HCT116 (cell line): ENCODE data around the gene PTPRR. TPM values are rescaled to one million over a fixed set of nuclear protein-coding genes. Genes with fewer than 3 reads are reported as not detected.

Experiments used
- ATAC-seq: fragments of 200-7000 bp; cut with Tn5 transposase; 2 replicates; pipeline ENCODE4 v1.9.1; 2020; ENCODE audit warnings: mild to moderate bottlenecking, moderate library complexity
- BruUV-seq: library from RNA; stranded (reverse); fragments of 400-500 nt; replicated peaks from 2 replicates; lab custom pipeline; 2021; lab: Mats Ljungman, UMichigan
- CTCF ChIA-PET: fragments of 300-600 bp; sonication (Branson Sonifier 250); formaldehyde crosslinking; loops from one replicate; lab custom pipeline; 2021; ENCODE audit warnings: antibody characterized with exemption; lab: Charles Lee
- POLR2A ChIA-PET: fragments of 300-600, 350-600 bp; sonication (Branson Sonifier 250); formaldehyde crosslinking; loops from one replicate; lab custom pipeline; 2021; ENCODE audit warnings: antibody characterized with exemption; lab: Charles Lee
- RAD21 ChIA-PET, 2 experiments: fragments of 300-600 bp; sonication (Branson Sonifier 250); formaldehyde crosslinking; loops; one replicate each; lab custom pipeline; 2023; ENCODE audit warnings: low total read pairs in 2 of 2; ENCODE audit not compliant: uncharacterized antibody in 2 of 2, unreplicated experiment in 2 of 2, low non-redundant PET in 1 of 2; lab: Charles Lee
- DNase-seq: peaks from one replicate; pipeline ENCODE4 v3.0.0-alpha.2; 2010; ENCODE audit warnings: low read depth, low spot score
- H2AFZ ChIP-seq: fragments of 200-600 bp; shearing (Covaris generic), sonication (generic); 2 replicates; pipeline ENCODE4 v1.6.1; 2017; ENCODE audit warnings: low read depth, mixed run types, mixed read lengths, antibody characterized with exemption, low read length; ENCODE audit not compliant: poor library complexity, severe bottlenecking
- H3K27ac ChIP-seq: 2 replicates; pipeline ENCODE4 v1.5.1; 2012; ENCODE audit warnings: low read depth, low read length
- H3K27me3 ChIP-seq: fragments of 200-600 bp; sonication (generic); 2 replicates; pipeline ENCODE4 v1.6.1; 2016; ENCODE audit warnings: mixed run types, low read length, mixed read lengths; ENCODE audit not compliant: insufficient read depth
- H3K36me3 ChIP-seq, 2 experiments: fragments of 200-500 bp in 1 of 2; fragments of 200-600 bp in 1 of 2; sonication (Bioruptor generic) in 1 of 2; sonication (generic) in 1 of 2; 2 replicates each; pipeline versions ENCODE4 v1.5.1 to v1.6.1; 2014 to 2016; ENCODE audit warnings: low read length in 2 of 2, inconsistent platforms in 1 of 2, mixed read lengths in 1 of 2, mixed run types in 1 of 2; ENCODE audit not compliant: insufficient read depth in 2 of 2, control insufficient read depth in 1 of 2
- H3K4me1 ChIP-seq, 2 experiments: fragments of 200-600 bp in 1 of 2; sonication (generic) in 1 of 2; 2 replicates each; pipeline versions ENCODE4 v1.5.1 to v1.6.1; 2012 to 2017; ENCODE audit warnings: low read length in 2 of 2, inconsistent platforms in 1 of 2, mild to moderate bottlenecking in 1 of 2, mixed read lengths in 1 of 2, mixed run types in 1 of 2, moderate library complexity in 1 of 2; ENCODE audit not compliant: insufficient read depth in 2 of 2, control insufficient read depth in 1 of 2
- H3K4me2 ChIP-seq: fragments of 200-600 bp; sonication (generic); 2 replicates; pipeline ENCODE4 v1.6.1; 2017; ENCODE audit warnings: mixed run types, low read length, mixed read lengths
- H3K4me3 ChIP-seq, 2 experiments: fragments of 200-600 bp in 1 of 2; sonication (generic) in 1 of 2; replicated peaks in 1 of 2; 2 replicates each; pipeline ENCODE4 v1.5.1; 2011 to 2016; ENCODE audit warnings: low read length in 2 of 2, control low read depth in 1 of 2, low read depth in 1 of 2, mild to moderate bottlenecking in 1 of 2, mixed read lengths in 1 of 2, mixed run types in 1 of 2
- H3K79me2 ChIP-seq: fragments of 200-600 bp; sonication (generic); 2 replicates; pipeline ENCODE4 v1.6.1; 2017; ENCODE audit warnings: mild to moderate bottlenecking, mixed run types, low read length, moderate library complexity, mixed read lengths; ENCODE audit not compliant: insufficient read depth
- H3K9ac ChIP-seq: fragments of 200-600 bp; sonication (generic); 2 replicates; pipeline ENCODE4 v1.6.1; 2016; ENCODE audit warnings: low read length, mixed read lengths
- H3K9me2 ChIP-seq: fragments of 200-600 bp; sonication (generic), shearing (Covaris generic); 2 replicates; pipeline ENCODE4 v1.6.1; 2017; ENCODE audit warnings: mixed run types, mild to moderate bottlenecking, moderate library complexity; ENCODE audit not compliant: insufficient read depth
- H3K9me3 ChIP-seq, 2 experiments: fragments of 200-500 bp in 1 of 2; fragments of 200-600 bp in 1 of 2; sonication (Bioruptor generic) in 1 of 2; sonication (generic) in 1 of 2; 2 replicates each; pipeline ENCODE4 v1.6.1; 2014 to 2017; ENCODE audit warnings: low read length in 2 of 2, mixed read lengths in 2 of 2, inconsistent platforms in 1 of 2, low read depth in 1 of 2, mild to moderate bottlenecking in 1 of 2, mixed run types in 1 of 2, moderate library complexity in 1 of 2; ENCODE audit not compliant: control insufficient read depth in 1 of 2, insufficient read depth in 1 of 2
- H4K20me1 ChIP-seq: fragments of 200-600 bp; sonication (generic), shearing (Covaris generic); 2 replicates; pipeline ENCODE4 v1.6.1; 2017; ENCODE audit warnings: mixed run types, mild to moderate bottlenecking, moderate library complexity; ENCODE audit not compliant: insufficient read depth
- CBX3 ChIP-seq: IDR thresholded peaks from 2 replicates; pipeline ENCODE4 v1.6.1; 2012; ENCODE audit warnings: low read depth
- EGR1 ChIP-seq: IDR thresholded peaks from 2 replicates; pipeline ENCODE4 v1.6.1; 2012; ENCODE audit warnings: low read depth
- ELF1 ChIP-seq: IDR thresholded peaks from 2 replicates; pipeline ENCODE4 v1.6.1; 2012; ENCODE audit warnings: low read depth, borderline replicate concordance
- MAX ChIP-seq: IDR thresholded peaks from 2 replicates; pipeline ENCODE4 v1.6.1; 2012
- SP1 ChIP-seq: IDR thresholded peaks from 2 replicates; pipeline ENCODE4 v1.6.1; 2012; ENCODE audit warnings: low read depth
- ZBTB33 ChIP-seq: IDR thresholded peaks from 2 replicates; pipeline ENCODE4 v1.6.1; 2011; ENCODE audit warnings: mild to moderate bottlenecking, low read length, moderate library complexity; ENCODE audit not compliant: insufficient replicate concordance; ENCODE audit errors: extremely low read depth
- ZNF274 ChIP-seq: fragments of 200-500 bp; sonication (Bioruptor generic); IDR thresholded peaks from 2 replicates; pipeline ENCODE4 v1.6.1; 2014; ENCODE audit warnings: mild to moderate bottlenecking, low read depth, low read length, inconsistent platforms
- intact Hi-C: fragments of 100-400 bp; cut with micrococcal nuclease; formaldehyde crosslinking; loops from 2 replicates; pipeline ENCODE4 v1.10.0; 2022
- total RNA-seq: library from RNA; stranded (reverse); gene quantifications from one replicate; pipeline ENCODE4 v1.2.1, GENCODE V29; 2021; ENCODE audit not compliant: unreplicated experiment

Gene PTPRR
- total RNA-seq, 1 experiment from 2014 or later, result 0.27 TPM

GRCh38 chr12:70670948-70671347, 249.6 kb downstream of the PTPRR start:
- H3K27ac ChIP-seq, result no peak overlapping the region
- RAD21 ChIA-PET, result no interaction called here
- intact Hi-C loops, result no loop called here

More at GRCh38 chr12:70670948-70671347, 249.6 kb downstream of the PTPRR start:
- Histone ChIP-seq H3K4me2 (no peak overlapping the region), H3K27me3 (no peaks in the 10 kb centered on the region), H3K9me3 (no peaks in the 10 kb centered on the region), H4K20me1 (no peaks in the 10 kb centered on the region), H3K79me2 (no peaks in the 10 kb centered on the region)
- no TSS peak for BruUV-seq
- POLR2A ChIA-PET, result no interaction called here
- TF ChIP-seq ZNF274, result no peak
- TF ChIP-seq ELF1, result no peak
- no peak for TF ChIP-seq EGR1
- no peak for TF ChIP-seq MAX
- no peak for TF ChIP-seq CBX3
- no peak for TF ChIP-seq SP1
- TF ChIP-seq ZBTB33, result no peak
- TF ChIP-seq, all 23 proteins: peak for 0
- H3K4me3 ChIP-seq, result no peak overlapping the region
- no peaks in the 10 kb centered on the region for H3K4me1 ChIP-seq
- DNase-seq (no peak), ATAC-seq (no peak)
- H3K9me2 ChIP-seq, result no peaks in the 10 kb centered on the region
- CTCF ChIA-PET, result no interaction called here
- H2AFZ ChIP-seq, result no peak overlapping the region
- H3K36me3 ChIP-seq, result no peaks in the 10 kb centered on the region
- no peak overlapping the region for H3K9ac ChIP-seq
